IPS-20b (cell line): Measurements from ENCODE around the gene ATXN1.

Experiments
- H3K27ac ChIP-seq: one replicate; pipeline ENCODE4 v1.5.1; 2013; ENCODE audit warnings: low read length
- H3K27me3 ChIP-seq: 2 replicates; pipeline ENCODE4 v1.6.1; 2013; ENCODE audit warnings: mild to moderate bottlenecking, low read length, inconsistent platforms; ENCODE audit not compliant: insufficient read depth
- H3K36me3 ChIP-seq: 2 replicates; pipeline ENCODE4 v1.6.1; 2013; ENCODE audit warnings: low read depth, mild to moderate bottlenecking, inconsistent platforms, low read length, moderate library complexity; ENCODE audit not compliant: insufficient read depth
- H3K4me1 ChIP-seq: 2 replicates; pipeline ENCODE4 v1.6.1; 2013; ENCODE audit warnings: mild to moderate bottlenecking, control low read depth, inconsistent platforms, low read length, moderate library complexity; ENCODE audit not compliant: insufficient read depth
- H3K4me3 ChIP-seq: 2 replicates; pipeline ENCODE4 v1.5.1; 2013; ENCODE audit warnings: mild to moderate bottlenecking, low read length, inconsistent platforms
- H3K9ac ChIP-seq: 2 replicates; pipeline ENCODE4 v1.6.1; 2013; ENCODE audit warnings: low read depth, mild to moderate bottlenecking, inconsistent platforms, low read length, moderate library complexity
- H3K9me3 ChIP-seq: 2 replicates; pipeline ENCODE4 v1.6.1; 2013; ENCODE audit warnings: mild to moderate bottlenecking, low read depth, low read length, inconsistent platforms; ENCODE audit not compliant: insufficient read depth

ATXN1 gene

DNA sequence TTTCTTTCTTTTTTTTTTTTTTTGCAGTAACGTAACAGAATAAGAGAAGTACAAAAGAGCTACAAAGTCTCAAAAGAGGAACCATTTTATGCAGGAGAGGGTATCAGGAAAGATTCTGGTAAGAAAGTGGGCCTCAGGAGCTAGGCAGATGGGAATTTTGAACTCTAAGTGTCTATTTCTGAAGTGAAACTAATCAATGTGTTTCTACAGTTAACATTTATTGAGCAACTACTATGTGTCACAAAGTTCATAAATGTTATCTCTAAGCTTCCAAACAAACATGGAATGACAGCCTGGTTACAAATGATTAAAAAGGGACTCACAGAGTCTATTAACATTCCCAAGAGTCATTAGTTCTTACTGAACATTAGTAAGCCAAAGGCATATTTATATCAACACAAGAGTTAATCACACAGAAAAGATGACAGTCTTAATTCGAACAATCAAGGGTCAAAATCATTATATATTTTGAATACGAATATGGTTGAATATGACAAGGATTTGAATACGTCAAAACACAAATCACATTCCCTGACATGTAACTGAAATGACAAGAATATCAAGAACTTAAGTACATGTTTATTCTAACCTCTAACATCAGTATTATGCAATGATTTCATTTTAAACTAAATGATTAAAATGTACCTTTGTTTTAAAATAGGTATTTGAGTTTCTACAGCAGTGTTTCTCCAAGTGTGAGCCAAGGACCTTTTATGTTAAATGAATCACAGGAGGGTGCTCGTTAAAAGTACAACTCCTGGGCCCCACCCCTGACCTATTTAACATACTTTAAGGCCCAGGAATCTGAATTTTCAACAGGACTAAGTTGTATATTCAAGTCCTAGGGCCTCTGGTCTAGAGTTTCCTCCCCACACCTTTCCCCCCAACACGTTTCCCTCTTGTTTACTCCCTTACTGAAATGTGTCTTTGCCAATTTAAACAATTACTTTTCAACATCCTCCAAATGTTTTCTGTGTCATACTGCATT lies 89.7 kb downstream of the ATXN1 start:
- Histone ChIP-seq H3K4me3 (no peak overlapping the region), H3K9me3 (no peaks in the 10 kb centered on the region), H3K27ac (no peak overlapping the region), H3K9ac (no peak overlapping the region), H3K4me1 (no peaks in the 10 kb centered on the region; the same call in 1 of the 2 replicates), H3K36me3 (no peaks in the 10 kb centered on the region), H3K27me3 (no peaks in the 10 kb centered on the region)

DNA sequence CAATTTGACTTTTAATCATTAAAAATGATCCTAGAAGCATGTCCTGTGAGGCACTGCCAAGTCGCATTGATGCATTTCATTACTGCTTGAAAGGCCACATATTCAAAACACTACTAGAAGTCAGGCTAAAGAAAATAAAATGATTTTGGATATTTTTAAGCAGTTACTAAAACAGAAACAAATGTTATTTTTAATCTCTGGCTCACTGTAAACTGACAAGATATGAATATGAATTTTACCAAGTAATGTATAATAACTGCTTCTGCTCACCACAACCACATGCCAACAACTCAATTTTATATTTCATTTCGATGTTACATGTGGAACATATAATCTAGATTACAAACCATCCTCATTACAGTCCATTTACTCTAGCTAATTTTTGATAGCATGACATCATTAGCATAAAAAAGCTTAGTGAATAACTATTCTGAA lies 90.6 kb downstream of the ATXN1 start:
- no peak overlapping the region for H3K4me3 ChIP-seq
- H3K4me1 ChIP-seq = no peaks in the 10 kb centered on the region; the same call in 1 of the 2 replicates
- H3K27ac ChIP-seq = no peak overlapping the region

DNA sequence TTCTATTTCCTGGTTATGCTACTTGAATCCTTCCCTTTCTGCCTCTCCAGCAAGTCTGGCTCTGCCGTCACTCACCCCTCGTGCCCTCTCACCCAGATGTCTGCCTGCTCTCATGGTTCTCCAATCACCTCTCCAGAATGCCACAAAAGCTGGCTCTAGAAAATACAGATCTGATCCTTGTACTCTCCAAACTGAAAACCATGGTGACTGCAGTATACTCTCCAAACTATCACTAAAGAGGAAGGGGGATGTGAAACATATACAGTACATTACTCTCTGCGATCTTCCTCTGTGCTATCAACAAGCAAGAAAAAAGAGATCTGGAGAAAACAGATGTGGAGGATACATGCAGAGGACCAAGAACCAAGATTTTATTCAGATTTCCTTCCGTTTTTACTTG lies 91.1 kb downstream of the ATXN1 start:
- H3K27ac ChIP-seq = no peak overlapping the region
- H3K36me3 ChIP-seq = no peaks in the 10 kb centered on the region
- H3K9me3 ChIP-seq = no peaks in the 10 kb centered on the region
- H3K4me1 ChIP-seq = no peaks in the 10 kb centered on the region; the same call in 1 of the 2 replicates
- no peak overlapping the region for H3K4me3 ChIP-seq
- no peak overlapping the region for H3K9ac ChIP-seq
- H3K27me3 ChIP-seq = no peaks in the 10 kb centered on the region

More for the DNA sequence above, 90.6 kb downstream of the ATXN1 start:
- Histone ChIP-seq H3K9me3 (no peaks in the 10 kb centered on the region), H3K36me3 (no peaks in the 10 kb centered on the region), H3K27me3 (no peaks in the 10 kb centered on the region), H3K9ac (no peak overlapping the region)

DNA sequence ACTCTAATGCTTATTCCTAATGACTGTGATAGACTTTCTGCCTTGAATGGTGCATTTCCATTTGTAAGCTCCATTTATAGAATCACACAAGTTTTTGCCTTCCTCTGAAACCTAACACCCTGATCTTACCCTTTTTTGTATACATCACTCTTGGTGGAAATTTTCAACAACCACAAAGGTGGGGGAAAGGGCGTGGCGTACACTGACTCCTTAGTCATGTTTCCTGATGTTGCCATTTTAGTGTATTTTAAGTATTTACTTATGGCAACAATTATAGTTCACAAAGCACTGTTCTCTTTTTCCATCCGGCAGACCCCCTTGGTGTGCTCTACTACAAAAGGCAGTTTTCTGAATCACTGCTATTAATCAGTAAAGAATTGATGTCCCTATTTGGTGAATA lies 92.0 kb downstream of the ATXN1 start:
- no peak overlapping the region for H3K4me3 ChIP-seq
- no peak overlapping the region for H3K9ac ChIP-seq
- no peaks in the 10 kb centered on the region for H3K36me3 ChIP-seq
- H3K9me3 ChIP-seq = no peaks in the 10 kb centered on the region
- no peaks in the 10 kb centered on the region for H3K27me3 ChIP-seq
- H3K27ac ChIP-seq = no peak overlapping the region
- H3K4me1 ChIP-seq = no peaks in the 10 kb centered on the region; the same call in 1 of the 2 replicates

DNA sequence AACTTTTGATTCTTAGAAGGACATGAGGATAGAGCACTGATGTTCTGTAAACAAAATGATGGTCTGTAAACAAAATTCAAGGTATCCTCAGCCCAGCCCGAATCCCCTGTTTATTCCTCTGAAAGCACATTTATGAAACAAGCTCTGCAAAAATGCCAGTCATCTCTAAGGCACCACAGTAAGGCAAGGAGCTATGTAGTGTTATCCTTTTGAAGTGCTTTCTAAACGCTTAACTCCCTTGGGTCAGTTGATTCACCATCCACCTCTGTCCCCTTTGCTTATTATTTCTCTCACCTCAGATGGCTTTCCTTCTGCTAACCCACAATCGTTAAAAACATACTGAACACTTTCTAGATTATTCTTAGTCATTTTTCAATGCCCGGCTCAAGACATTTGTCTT lies 93.8 kb downstream of the ATXN1 start:
- H3K9ac ChIP-seq = no peak overlapping the region
- H3K27ac ChIP-seq = no peak overlapping the region
- H3K4me1 ChIP-seq = no peaks in the 10 kb centered on the region; the same call in 1 of the 2 replicates
- H3K4me3 ChIP-seq = no peak overlapping the region
- H3K27me3 ChIP-seq = no peaks in the 10 kb centered on the region
- no peaks in the 10 kb centered on the region for H3K36me3 ChIP-seq
- H3K9me3 ChIP-seq = no peaks in the 10 kb centered on the region

DNA sequence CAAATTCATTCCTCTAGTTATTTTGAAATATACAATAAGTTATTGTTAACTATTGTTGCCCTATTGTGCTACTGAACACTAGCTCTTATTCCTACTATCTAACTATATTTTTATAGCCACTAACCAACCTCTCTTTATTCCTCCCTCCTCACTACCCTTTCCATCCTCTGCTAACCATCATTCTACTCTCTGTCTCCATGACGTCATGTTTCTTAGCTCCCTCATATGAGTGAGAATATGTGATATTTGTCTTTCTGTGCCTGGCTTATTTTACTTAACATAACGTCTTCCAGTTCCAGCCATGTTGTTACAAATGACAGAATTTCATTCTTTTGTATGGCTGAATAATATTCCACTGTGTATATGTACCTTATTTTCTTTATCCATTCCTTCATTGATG lies 95.3 kb downstream of the ATXN1 start:
- Histone ChIP-seq H3K4me3 (no peak overlapping the region), H3K4me1 (no peaks in the 10 kb centered on the region)

DNA sequence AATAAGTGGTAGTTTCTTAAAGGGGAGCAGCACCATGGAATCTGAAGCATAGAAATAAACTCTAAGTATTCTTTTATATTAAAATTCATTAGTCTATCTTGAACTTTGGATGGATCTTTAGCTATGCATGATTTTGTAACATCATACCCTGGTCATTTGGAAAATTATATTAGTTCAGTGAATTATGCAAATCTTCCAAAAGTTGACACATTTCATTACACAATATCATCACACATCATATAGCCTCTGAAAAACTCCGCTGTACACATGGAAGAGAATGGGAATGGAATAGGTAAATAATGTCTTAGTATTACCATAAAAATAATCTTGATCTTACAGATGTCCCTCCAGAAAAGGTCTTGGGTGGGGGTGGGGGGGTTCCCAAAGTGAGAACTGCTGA lies 96.1 kb downstream of the ATXN1 start:
- Histone ChIP-seq H3K9ac (no peak overlapping the region), H3K36me3 (no peaks in the 10 kb centered on the region), H3K9me3 (no peaks in the 10 kb centered on the region), H3K4me1 (no peaks in the 10 kb centered on the region), H3K27ac (no peak overlapping the region), H3K27me3 (no peaks in the 10 kb centered on the region), H3K4me3 (no peak overlapping the region)

More for the DNA sequence above, 95.3 kb downstream of the ATXN1 start:
- H3K9ac ChIP-seq = no peak overlapping the region
- H3K9me3 ChIP-seq = no peaks in the 10 kb centered on the region
- no peaks in the 10 kb centered on the region for H3K27me3 ChIP-seq
- H3K27ac ChIP-seq = no peak overlapping the region
- H3K36me3 ChIP-seq = no peaks in the 10 kb centered on the region

DNA sequence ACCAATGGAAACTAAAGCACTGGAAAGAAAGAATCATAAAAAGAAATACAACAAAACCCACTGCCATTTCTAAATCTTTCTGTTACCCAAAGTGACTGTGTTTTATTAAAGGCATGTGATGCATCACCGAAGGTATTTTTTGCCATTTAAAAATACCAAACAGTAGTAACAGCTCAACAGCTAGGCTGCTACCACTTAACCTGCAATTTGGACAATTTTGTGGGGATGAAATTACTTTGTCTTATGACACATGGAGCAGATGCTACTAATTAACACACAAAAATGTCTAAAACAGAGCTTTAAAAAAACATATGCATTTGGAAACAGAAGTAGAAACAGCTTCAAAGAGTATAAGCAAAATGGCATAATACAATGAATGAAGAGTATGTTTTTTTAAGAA lies 97.4 kb downstream of the ATXN1 start:
- Histone ChIP-seq H3K27me3 (no peaks in the 10 kb centered on the region), H3K4me1 (no peaks in the 10 kb centered on the region), H3K9ac (no peak overlapping the region), H3K27ac (no peak overlapping the region), H3K36me3 (no peaks in the 10 kb centered on the region), H3K4me3 (no peak overlapping the region), H3K9me3 (no peaks in the 10 kb centered on the region)

DNA sequence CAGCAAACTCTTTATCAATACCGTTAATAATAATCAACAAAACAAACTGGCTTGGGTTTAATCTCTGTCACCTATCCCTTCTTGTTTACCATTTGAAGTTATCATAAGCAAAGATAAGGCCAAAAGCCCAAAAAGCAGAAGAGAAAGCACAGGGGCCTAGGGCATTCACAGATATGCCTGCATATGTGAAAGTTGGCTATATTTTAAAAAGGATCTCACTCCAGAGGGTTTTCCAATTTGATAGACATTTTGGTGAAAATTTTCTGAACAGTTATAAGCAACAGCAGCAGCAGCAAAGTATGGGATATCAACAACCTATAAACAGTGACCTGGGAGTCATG lies 101.1 kb downstream of the ATXN1 start:
- Histone ChIP-seq H3K27me3 (no peaks in the 10 kb centered on the region), H3K4me3 (no peak overlapping the region), H3K9me3 (no peaks in the 10 kb centered on the region), H3K36me3 (no peaks in the 10 kb centered on the region), H3K27ac (no peak overlapping the region), H3K4me1 (peaks cover 7% of the 10 kb centered on the region; the same call in 1 of the 2 replicates), H3K9ac (no peak overlapping the region)

DNA sequence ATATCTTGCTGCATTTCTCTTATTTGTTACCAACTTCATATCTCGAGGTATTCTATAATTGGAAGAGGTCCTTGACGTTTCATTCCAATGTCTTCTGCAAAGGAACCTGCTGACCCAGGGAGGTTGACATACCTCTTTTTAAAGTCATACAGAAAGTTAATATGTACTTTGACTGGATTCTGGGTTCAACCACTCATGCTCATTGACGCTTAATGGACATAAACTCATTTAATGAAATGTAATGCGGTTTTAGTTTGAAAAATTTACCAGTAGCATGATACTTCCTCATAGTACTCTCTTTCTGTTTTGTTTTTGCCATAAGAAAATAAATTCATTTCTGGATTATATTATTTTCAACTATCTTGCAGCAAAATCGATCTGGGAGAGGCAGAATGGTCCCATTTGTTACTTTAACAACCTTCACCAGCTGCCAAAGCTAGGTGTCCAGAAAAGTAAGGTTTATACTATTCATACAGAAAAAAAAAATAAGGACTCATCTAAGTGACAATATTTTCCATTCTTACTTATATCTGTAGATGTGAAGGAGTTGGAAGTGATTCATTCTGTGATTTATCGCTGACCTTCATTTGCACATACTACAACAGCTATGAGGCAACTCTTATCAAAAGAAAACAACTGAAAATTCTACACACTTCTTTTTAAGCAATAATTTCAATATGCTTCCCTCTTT lies 101.6 kb downstream of the ATXN1 start:
- Histone ChIP-seq H3K4me3 (no peak overlapping the region), H3K9ac (no peak overlapping the region), H3K36me3 (no peaks in the 10 kb centered on the region), H3K27me3 (no peaks in the 10 kb centered on the region), H3K9me3 (no peaks in the 10 kb centered on the region), H3K27ac (no peak overlapping the region), H3K4me1 (peaks cover 7% of the 10 kb centered on the region; the same call in 1 of the 2 replicates)

DNA sequence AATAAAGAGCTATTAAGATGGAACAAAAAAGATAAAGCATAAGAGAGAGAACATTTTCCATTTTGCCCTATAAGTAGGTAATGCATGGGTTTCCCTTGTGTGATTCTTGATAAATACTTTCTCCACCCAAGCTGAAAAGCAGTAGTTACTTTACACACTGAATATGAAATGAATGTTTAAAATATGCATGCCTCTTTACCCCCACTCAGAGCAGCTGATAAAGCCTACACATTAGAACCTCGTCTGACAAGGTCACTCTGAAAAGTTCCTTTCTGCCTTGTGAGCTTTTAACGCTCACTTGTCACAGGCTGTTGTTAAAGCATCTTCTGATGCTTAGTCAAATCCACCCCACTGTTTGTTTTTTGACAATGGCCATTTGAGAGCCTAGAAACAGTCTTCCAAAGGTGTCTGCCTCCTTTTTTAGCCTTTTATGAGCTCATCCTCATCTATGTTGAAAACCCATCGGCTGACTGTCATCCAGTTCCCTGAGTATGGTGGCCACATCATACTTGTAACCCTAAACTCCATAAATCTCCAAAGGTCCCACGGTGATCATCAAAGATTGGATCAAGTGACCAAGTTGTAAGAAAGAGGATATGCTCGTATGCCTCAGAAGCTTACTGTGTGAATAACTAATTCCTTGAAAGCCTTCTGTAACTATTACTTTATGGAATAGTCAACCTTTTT lies 102.8 kb downstream of the ATXN1 start:
- Histone ChIP-seq H3K4me1 (peaks cover 7% of the 10 kb centered on the region), H3K36me3 (no peaks in the 10 kb centered on the region)

More for the DNA sequence above, 102.8 kb downstream of the ATXN1 start:
- Histone ChIP-seq H3K9ac (no peak overlapping the region), H3K27me3 (no peaks in the 10 kb centered on the region), H3K4me3 (no peak overlapping the region), H3K9me3 (no peaks in the 10 kb centered on the region), H3K27ac (no peak overlapping the region)
